ENCODE data around the gene ADGB.

The ADGB gene

GRCh38 chr6:146862508-146862919, 263.7 kb downstream of the ADGB start:
- no peak for FAIRE-seq

GRCh38 chr6:146864300-146864699, 265.5 kb downstream of the ADGB start:
- no peak for FAIRE-seq
- TF ChIP-seq CTCF (IDR thresholded peaks at IDR 0.05; ENCODE audit: insufficient read depth, missing control alignments), result no peak

More at GRCh38 chr6:146862508-146862919, 263.7 kb downstream of the ADGB start:
- no peak for DNase-seq (ENCODE audit: insufficient read length, low spot score)
- TF ChIP-seq CTCF (IDR thresholded peaks at IDR 0.05; ENCODE audit: insufficient read depth, missing control alignments), result no peak

DNA sequence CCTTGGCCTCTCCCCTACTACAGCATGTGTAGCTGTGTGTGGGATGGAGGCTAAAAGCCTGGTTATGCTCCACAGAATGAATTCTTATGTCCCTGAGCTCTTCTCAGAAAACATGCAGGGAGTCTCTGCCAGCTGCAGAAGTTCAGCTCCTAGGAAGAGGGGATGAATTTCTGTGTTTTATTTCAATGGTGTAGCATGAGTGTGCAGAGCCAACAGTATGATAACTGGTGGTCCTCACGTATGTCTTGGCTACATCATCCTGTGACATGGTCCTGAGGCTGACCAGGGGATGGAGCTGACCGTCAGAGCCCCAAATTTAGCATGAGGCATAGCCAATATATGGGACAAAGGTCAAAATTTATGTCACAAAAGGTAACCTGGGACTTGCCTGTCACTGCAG, 266.1 kb downstream of the ADGB start:
- DNase-seq (ENCODE audit: insufficient read length, low spot score) (no peak), FAIRE-seq (no peak)
- no peak for TF ChIP-seq CTCF (IDR thresholded peaks at IDR 0.05; ENCODE audit: insufficient read depth, missing control alignments)

More at GRCh38 chr6:146864300-146864699, 265.5 kb downstream of the ADGB start:
- DNase-seq (ENCODE audit: insufficient read length, low spot score), result no peak
